Renal pelvis (tissue), 4 donors: Measurements from ENCODE around the gene MAPK8IP2. TPM values are rescaled to one million over a fixed set of nuclear protein-coding genes. Genes with fewer than 3 reads are reported as not detected.

Source experiments
- DNase-seq: peaks from one replicate; pipeline ENCODE4 v3.0.0-alpha.2; 2013
- polyA plus RNA-seq, 3 donors: library from polyadenylated mRNA; unstranded; fragments of 120-200 nt; gene quantifications; one replicate each; pipeline ENCODE4 v1.2.1, GENCODE V29; 2013; ENCODE audit not compliant: insufficient read length in 3 of 3

Gene MAPK8IP2
- polyA plus RNA-seq, 3 donors: 0.76 to 1.1 (median 1.0) TPM

DNA sequence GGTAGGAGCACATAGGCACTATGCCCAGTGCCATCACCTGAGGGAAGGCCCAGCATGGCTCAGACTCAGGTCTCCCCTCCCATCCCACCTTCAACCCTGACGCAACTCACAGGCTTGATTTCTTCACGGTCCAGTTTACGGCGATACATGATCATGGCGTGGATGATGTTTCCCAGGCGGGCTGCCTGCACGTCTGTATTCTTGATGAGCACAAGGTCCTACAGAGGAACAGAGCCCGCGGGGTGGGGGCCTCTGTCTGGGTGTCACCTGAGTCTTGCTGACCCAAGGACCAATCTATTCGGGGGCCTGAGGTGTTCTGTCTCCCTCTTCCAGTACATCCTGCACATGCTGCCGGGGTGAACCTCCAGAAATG lies 26.2 kb upstream of the MAPK8IP2 start:
- DNase-seq: no peak

DNA sequence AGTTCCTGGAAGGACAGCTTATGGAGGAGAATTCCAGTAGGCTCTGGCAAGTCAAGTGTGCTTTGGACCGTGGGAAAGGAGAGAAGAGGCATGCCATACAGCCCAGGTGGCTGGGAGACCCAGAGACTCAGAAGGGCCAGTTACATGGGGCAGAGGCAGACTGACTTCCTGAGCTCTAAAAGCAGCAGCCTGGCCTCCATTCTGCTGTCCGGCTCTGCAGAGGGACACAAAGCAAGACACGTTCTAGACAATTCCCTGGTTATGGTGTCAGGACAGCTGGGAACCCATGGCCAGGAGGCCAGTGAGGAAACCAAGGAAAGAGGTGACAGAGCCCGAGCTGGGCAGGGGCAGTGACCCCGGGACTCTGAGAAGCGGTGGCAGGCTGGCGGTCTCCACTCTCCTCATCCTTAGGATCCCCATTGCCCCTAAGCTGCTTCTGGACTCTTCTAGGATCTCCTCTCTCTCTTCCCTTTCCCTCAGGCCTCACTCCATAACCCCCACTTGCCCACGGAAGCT lies 25.1 kb upstream of the MAPK8IP2 start:
- DNase-seq: no peak

DNA sequence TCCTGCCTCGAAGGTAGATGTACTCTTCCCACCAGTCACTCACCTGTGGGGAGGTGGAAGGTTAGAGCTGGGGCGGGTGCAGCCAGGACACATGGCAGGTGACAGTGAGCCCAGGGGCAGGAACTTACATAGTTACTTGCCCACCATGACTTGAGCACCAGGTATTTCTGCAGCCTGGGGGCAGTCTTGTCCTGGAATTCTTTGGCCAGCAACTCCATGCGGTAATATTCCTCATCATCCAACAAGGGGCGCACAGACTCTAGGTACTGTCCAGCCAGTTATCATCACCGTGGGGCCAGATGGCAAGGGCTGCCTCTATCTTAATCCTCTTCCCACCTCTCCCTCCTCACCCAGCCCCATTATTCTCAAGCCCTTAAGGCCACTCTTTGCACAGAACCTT lies 24.5 kb upstream of the MAPK8IP2 start:
- DNase-seq: peak; percentile 52

DNA sequence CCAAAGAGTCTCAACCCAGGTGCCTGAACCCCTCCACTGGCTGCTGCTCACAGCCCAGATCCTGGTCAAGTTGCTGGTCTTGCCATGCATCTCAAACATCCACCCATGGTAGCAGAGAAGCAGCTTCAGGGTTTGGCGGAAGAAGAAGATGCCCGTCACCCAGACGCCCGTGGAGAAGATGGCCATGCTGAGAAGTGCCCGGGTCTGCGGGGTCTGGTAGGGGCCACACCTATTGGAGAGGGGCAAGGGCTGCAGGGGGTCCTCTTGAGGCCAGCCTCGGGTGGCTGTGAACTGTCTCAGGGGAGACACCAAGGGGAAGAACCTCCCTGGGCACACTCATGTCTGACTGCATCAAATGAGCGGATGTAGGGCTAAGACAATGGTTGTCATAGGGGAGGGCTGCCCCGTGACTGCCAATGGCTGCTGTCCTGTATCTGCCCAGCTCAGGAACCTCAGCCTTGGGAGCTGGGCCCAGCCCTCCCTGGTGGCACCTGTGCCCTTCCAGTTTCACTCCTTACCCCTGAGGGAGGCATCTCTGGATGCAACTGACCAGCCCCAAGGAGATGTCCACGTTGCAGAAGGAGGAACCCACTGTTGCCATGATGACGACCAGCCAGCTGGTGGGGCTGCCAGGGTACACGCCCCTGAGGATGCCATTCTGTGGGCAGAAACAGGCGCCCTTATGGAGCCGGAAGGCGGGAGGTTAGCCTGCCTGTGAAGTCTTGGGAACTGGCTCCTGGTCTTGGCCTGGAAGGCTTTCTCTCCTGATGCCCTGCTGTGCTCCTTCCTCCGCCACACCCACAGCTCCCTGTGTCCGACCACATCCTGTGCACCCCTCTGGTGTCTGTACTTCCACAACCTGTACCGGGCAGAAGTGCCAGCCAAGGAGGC lies 23.5 kb upstream of the MAPK8IP2 start:
- DNase-seq: no peak

DNA sequence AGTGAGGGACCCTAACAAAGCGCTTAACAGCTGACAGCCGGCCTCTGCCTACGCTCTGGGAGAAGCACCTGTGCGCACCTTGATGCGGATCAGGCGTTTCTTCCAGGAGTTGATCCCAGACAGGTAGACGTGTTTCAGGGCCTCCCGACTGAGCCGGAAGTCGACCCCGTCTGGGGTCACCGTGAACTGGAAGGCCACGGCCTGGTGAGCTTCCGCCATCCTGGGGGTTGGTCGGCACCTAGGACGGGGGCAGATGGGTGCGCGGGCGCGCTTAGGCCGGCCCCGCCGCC lies 23.0 kb upstream of the MAPK8IP2 start:
- DNase-seq: no peak

DNA sequence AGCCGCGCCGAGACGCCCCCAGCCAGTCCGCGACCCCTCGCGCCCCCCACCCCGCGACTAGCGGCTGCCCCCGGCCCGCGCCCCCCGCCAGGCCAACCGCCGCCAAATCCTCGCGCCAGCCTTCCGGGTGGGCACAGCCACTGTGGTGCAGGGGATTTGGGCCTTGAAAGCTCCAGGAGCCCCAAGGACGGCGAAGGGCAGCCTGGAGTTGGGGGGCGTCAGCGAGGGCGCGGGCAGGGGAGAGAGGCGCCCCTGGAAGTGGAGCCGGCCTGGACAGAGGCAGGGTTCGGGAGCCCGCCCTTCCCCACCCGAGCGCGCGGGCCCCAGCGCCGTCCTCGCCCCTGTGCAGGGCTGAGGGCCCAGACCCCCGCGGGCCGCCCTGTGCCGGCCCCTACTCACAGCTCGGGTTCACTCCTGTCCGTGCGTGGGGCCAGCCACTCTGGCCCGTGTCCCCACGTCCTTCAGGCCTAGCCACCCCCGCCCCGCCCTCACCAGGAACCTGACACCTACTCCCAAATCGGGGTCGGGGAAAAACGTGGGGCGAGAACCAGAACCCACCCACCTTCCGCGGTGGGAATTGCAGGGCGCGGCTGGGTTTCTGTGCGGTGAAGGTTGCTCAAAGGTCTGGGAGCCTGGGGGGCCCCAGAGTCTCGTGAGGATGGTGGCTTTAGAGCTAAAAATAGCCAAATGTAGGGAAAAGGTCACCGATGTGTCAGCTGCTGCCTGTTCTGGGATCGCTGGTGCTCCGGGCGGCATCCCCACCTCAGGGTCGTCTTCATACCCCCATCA lies 22.4 kb upstream of the MAPK8IP2 start, which contains the start of gene CPT1B:
Gene CPT1B, minus strand, starts transcription at position 441 of the 789 bp plus-strand sequence. CDS start 512 bp downstream, outside the sequence.
- DNase-seq: no peak

DNA sequence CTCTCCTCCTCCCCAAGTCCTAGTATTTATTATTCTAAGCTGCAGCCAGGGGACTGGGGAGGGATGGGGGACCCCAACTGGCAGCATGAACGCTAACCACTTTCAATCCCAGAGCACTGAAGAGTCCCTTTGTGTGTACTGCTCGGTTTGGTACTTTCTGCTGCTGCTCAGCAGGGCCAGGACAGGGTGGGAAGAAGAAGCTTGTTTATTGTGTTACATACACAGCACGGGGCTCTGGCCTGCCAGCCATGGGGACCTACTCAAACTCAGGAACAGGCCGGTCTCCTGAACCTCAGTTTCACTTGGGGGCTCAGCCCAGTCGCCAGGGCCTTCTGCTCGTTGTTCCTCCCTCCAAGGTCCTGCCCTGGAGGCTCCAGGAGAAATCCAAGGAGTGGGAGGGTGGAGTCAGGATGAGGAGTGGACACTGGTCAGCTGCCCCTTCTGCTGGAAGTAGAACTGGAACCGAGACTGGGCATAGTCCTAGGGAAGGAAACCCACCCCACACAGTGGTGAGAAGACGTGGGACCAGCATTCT lies 21.8 kb upstream of the MAPK8IP2 start:
- DNase-seq: no peak

DNA sequence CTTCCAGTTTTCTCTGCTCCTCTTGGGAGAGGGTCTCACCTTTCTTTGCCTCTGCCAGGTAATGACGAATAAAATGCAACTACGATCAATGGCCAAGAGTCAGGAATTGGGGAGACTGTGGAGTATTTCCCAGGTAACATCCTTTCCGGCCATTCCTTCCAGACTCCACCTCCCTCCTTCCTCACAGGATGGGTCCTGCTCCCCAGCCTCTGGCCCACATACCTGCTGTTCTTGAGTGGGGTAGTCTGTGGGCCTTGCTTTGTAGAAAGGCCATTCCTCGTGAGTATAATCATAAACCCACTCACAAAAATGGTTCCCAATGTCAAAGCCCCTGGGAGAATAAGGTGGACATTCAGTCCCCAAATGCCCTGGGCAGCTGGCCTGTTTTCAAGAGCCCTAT lies 20.8 kb upstream of the MAPK8IP2 start:
- DNase-seq: no peak

DNA sequence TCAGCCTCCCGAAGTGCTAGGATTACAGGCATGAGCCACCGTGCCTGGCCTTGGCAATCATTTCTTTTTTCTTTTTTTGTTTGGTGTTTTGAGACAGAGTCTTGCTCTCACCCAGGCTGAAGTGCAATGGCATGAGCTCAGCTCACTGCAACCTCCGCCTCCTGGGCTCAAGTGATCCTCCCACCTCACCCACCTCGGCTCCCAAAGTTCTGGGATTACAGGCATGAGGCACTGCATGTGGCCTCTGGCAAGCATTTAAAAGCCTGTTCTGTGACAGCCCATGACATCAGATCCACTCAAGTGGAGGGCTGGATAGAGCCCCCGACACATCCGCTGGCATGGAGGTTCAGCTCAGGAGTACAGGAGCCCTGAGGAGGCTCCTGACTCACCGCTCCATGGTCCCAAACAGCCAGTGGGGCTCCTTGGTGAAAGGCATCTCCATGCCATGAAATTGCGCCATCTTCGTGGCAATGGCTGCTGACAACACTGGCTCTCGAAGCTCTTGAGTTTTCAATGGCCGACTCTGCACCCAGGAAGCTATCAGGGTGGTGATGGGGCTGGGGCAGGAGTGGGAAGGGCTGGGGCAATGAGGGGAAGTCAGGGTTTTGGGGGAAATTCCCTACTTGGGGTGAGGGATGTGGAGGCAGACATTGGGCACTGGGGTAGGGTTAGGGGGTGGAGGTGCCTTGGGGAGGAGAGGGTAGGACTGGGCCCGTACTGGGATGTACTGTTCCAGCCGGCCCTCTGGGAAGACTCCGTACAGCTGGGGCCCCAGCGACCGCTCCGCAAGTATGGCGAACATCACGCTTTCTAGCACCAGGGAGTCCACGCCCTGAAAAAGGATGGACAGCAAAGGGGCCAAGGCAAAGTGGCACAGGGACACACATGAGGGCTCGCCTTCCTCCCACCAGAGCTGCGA lies 19.3 kb upstream of the MAPK8IP2 start:
- no peak for DNase-seq

DNA sequence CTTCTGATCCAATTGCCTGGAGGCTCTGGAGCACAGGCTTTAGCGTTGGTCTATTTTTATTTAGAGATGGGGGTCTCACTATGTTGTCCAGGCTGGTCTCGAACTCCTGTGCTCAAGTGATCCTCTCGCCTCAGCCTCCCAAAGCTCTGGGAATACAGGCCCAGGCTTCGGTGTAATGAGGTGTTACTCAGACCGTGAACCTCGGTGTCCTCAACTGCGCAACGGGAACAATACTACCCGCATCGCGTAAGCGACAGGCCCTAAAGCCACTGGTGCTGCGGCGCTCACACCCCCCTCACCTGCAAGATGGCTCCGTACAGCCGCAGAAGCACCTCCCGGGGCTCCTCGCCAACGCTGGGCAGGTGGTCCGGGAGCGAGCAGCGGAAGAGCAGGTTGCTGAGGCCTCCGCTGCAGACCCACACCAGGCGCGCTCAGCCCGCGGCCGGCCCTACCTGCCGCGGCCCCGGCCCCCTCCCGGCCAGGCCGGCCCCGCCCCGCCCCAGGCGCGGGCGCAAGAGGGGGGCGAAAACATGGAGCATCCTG lies 18.6 kb upstream of the MAPK8IP2 start:
- DNase-seq: no peak

DNA sequence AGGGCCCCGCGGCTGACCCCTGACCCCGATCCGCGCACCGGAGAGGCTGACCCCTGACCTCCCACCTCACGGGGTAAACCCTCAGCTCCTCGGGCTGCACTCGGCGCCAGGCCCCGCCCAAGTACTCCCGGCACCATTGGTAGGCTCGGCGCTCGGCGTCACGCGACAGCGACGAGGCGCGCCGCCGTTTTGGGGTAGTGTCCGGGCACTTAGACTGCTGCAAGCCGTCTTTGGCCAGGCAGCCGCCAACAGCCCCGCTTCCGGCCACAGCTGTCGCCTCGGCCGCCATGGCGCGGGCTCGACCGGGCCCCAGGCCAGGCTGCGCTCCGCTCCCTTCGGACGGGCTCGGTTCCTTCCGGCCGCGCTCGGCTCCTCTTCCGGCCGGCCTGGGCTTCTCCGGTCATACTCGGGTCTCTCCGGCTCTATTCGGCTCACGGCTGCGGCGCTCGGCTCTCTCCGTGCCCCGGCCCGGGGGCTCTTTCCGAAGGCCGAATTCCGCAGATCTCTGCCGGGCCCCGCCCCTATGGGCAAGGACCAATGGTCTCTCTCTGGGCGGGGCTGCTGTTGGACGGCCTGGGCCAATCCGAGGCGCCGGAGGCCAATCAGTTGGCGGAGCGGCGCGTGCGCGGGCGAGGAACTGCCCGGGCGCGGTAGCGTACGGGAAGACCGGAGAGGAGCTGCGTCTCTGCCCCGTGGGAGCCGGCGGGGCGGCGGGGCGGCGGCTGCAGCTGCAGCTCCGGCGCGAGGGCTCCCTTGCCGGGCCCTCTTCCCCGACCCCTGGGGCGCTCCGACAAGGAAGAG lies 17.9 kb upstream of the MAPK8IP2 start, which contains the start of gene CHKB:
Gene CHKB, minus strand, starts transcription at position 357 of the 801 bp plus-strand sequence. Its CDS starts 68 bp downstream, at position 289.
- DNase-seq: peak; percentile 98

DNA sequence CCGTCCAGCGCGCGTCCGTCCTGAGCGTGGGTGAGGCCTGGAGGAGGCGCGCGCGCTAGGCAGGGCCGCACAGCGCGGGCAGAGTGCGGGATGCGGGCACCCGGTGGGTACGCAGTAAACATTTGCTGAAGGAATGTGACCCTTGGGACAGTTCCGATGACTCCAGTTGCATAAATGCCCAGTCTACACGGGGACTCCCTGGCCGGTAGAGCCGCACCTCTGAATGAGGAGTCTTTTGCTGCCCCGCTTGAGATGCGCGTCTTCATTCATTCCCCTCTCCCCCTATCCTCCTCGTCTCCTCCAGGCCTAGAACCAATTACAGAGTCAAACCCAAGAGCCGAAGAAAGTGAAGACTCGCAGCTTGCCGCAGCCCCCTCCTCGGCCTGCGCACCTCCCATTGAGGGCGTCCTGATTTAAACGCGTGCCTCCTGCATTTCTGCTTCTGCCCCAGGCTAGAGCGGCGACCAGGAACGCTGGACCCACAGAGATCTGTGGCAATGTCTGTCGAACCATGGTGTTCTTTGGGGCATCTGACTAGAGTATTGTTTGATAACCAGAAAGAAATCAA lies 17.2 kb upstream of the MAPK8IP2 start:
- DNase-seq: no peak

DNA sequence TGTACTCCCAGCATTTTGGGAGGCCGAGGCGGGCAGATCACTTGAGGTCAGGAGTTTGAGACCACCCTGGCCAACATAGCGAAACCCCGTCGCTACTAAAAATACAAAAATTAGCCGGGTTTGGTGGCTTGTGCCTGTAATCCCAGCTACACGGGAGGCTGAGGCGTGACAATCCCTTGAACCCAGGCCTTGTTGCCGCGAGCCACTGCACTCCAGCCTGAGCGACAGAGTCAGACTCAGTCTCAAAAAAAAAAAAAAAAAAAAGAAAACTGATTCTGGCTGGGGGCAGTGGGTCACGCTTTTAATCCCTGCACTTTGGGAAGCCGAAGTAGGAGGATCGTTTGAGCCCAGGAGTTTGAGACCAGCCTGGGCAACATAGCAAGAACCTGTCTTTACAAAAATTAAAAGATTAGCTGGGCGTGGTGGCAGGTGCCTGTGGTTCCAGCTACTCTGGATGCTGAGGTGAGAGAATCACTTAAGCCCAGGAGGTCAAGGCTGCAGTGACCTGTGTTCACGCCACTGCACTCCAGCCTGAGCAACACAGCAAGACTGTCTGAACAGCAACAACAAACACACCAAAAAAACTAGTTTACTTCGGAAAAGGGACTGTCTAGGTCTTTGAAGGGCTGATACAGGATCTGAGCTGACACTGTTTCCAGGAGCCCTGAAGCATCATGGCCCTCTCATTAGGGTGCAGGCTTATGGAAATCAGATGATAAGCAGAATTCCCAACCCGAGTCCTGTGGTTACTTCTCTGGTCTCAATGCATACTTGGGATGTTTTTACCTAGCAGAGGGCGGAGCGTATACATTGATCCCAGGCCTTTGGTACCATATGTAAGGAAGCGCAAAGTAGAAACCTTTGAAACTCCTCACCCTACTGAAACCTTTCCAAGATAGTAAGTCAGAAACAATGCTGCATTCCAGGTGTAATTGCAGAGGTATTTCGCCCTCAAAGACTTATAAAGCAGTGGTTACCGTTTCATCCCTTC lies 16.2 kb upstream of the MAPK8IP2 start:
- DNase-seq: no peak

DNA sequence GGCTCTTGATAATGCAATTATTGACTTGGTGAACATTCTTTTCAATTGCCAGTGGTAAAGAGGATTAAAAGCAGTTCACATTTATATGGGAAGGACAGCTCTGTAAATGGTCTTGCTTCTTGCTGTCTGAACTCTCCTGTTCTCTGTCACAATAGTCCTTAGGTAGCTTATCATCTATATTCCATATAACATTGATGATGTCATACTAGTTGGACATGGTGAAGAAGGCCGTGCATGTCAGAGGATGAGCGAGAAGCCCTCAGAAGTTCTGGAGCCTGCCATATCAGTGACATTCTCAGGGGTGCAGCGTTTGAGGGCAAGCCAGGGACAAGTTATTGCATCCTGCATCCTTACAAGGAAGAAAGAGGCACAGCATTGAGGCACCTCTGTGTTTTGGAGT lies 15.4 kb upstream of the MAPK8IP2 start:
- DNase-seq: no peak

DNA sequence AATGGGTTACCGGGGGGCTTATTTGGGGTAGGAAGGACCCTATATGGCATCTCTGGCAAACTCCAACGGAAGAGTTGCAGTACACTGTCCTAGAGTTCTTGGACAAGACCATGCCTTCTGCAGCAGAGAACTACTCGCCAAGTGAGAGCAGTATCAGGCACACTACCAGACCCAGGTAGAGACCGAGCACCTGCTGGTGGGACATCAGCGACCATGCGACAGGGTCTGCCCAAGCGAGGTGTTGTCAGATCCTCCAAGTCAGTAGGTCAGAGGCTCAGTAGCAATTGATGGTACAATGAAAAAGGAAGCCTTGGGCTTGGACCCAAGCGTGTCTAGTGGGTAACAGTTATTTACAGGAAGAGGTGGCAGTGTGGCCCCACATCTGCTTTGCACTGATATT lies 14.8 kb upstream of the MAPK8IP2 start:
- DNase-seq: no peak

DNA sequence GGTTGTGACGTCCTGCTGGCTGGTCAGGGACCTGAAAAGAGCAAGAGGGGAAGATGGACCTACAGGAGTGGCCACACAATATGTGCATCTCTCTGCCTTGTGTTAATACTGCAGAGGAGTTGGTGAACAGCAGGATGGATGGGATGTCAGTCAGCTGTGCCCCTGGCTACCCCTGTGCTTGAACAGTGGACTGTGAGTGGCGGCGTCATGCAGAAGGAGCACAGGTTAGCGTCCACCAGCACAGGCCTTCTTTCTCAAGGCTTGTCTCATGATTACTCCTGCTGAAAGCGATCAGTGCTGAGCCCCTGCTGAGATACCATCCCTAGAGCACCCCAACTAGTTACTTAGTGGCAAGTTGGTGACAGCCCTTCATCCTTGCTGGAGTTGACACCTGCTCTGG lies 14.2 kb upstream of the MAPK8IP2 start:
- DNase-seq: no peak

DNA sequence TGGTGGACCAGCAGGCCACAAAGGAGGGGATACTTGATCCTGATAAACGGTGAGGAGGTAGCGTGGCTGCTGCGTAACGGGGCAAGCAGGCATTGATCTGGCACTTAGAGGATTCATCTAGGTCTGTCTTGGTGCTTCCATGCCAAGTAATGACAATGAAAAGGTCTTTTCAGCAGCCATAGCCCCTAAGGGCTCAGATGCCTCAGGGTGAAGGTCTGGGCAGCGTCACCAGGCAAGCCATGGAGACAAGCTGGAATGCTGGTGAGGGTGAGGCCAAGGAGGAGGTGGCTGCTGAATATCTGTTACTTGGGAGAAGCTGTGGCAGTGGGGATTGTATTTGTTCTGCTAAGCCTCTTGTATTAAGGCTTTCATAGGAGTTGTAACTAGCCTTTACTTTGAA lies 13.2 kb upstream of the MAPK8IP2 start:
- DNase-seq: no peak

DNA sequence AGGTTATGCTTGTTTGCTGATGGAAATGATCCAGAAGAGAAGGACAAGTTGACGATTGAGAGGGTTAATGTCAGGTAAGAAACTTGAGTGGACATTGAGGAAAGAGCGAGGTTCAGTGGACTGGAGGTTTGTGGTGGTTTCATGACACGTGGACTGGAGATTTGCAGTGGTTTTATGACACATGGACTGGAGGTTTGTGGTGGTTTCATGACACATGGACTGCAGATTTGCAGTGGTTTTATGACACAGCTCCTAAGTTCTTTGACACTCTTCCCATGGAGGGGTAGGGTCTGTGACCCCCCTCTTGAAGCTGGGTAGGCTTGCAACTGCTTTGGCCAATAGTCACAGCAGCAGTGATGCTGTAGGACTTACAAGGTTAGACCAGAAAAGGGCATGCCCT lies 5.4 kb upstream of the MAPK8IP2 start:
- no peak for DNase-seq

DNA sequence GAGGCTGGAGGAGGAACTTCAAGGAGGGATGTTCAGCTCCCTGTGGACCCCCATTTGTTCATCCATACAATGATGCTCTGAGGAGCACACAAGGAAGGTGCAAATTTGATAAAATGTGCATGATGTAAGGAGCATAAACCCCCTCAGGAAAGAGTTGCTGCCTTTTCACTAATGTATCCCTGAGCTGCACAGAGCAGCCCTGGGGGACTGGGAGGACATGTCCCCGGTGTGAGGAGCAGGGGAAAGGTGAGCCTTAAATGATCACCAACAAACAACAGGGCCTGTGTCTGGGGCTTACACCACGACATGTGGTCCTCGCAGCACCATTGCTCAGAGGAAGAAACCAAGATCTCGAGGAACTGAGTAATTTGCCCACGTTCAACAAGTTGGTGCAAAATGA lies 3.5 kb upstream of the MAPK8IP2 start:
- no peak for DNase-seq
